Fibroblast of lung (primary cell): ENCODE results near the gene FRY. TPM values are rescaled to one million over a fixed set of nuclear protein-coding genes. Genes with fewer than 3 reads are reported as not detected.

Experiments used
- DNase-seq, 2 donors: peaks; one replicate each; pipeline versions ENCODE4 v3.0.0 to v3.0.0-alpha.2; 2010; ENCODE audit warnings: low read depth in 2 of 2
- H2AFZ ChIP-seq: 2 replicates; pipeline ENCODE4 v1.5.1; 2012; ENCODE audit warnings: low read length, control low read depth, inconsistent platforms
- H3K27ac ChIP-seq: 2 replicates; pipeline ENCODE4 v1.5.1; 2011; ENCODE audit warnings: low read length, control low read depth; ENCODE audit not compliant: insufficient read depth
- H3K27me3 ChIP-seq: 2 replicates; pipeline ENCODE4 v1.5.1; 2011; ENCODE audit warnings: mild to moderate bottlenecking, low read length; ENCODE audit not compliant: control insufficient read depth, insufficient read depth
- H3K36me3 ChIP-seq: 2 replicates; pipeline ENCODE4 v1.5.1; 2011; ENCODE audit warnings: low read length; ENCODE audit not compliant: control insufficient read depth, insufficient read depth
- H3K4me1 ChIP-seq: 2 replicates; pipeline ENCODE4 v1.5.1; 2011; ENCODE audit warnings: low read length; ENCODE audit not compliant: control insufficient read depth, insufficient read depth; ENCODE audit errors: extremely low read depth
- H3K4me2 ChIP-seq: 2 replicates; pipeline ENCODE4 v1.5.1; 2011; ENCODE audit warnings: low read length, control low read depth; ENCODE audit not compliant: insufficient read depth; ENCODE audit errors: extremely low read depth
- H3K4me3 ChIP-seq, 4 experiments: fragments of 200-600 bp in 1 of 4; sonication (generic) in 1 of 4; replicated peaks in 1 of 4; 2 replicates each; pipeline ENCODE4 v1.5.1; 2011 to 2016; ENCODE audit warnings: low read length in 4 of 4, low read depth in 3 of 4, mild to moderate bottlenecking in 3 of 4, control low read depth in 2 of 4, inconsistent platforms in 1 of 4, mixed read lengths in 1 of 4; ENCODE audit not compliant: insufficient read depth in 1 of 4; ENCODE audit errors: control extremely low read depth in 1 of 4
- H3K79me2 ChIP-seq: 2 replicates; pipeline ENCODE4 v1.5.1; 2012; ENCODE audit warnings: mild to moderate bottlenecking, low read length, inconsistent platforms; ENCODE audit not compliant: control insufficient read depth, insufficient read depth
- H3K9ac ChIP-seq: 2 replicates; pipeline ENCODE4 v1.5.1; 2011; ENCODE audit warnings: mild to moderate bottlenecking, low read length, control low read depth; ENCODE audit not compliant: insufficient read depth
- H3K9me3 ChIP-seq: 2 replicates; pipeline ENCODE4 v1.5.1; 2012; ENCODE audit warnings: low read depth, low read length; ENCODE audit not compliant: control insufficient read depth, insufficient read depth
- H4K20me1 ChIP-seq: 2 replicates; pipeline ENCODE4 v1.5.1; 2011; ENCODE audit warnings: low read length; ENCODE audit not compliant: control insufficient read depth, insufficient read depth; ENCODE audit errors: extremely low read depth
- CTCF ChIP-seq, 2 donors: IDR thresholded peaks in 1 of 2; conservative IDR thresholded peaks in 1 of 2; 1 replicate in 1 of 2; 2 replicates in 1 of 2; pipeline ENCODE4 v1.5.1; 2011 to 2012; ENCODE audit warnings: low read length in 2 of 2, control low read depth in 1 of 2, inconsistent platforms in 1 of 2, low read depth in 1 of 2, mild to moderate bottlenecking in 1 of 2
- EZH2 ChIP-seq: IDR thresholded peaks from 2 replicates; pipeline ENCODE4 v1.5.1; 2012; ENCODE audit warnings: low read length, control low read depth, mild to moderate bottlenecking; ENCODE audit errors: missing control alignments
- polyA plus RNA-seq, 2 donors: library from polyadenylated mRNA; depleted of rRNA in 1 of 2; stranded (reverse) in 1 of 2; unstranded in 1 of 2; fragments of >200 nt; gene quantifications; 2 replicates each; pipeline ENCODE4 v1.2.1, GENCODE V29; 2011 to 2012; ENCODE audit warnings: missing spikeins in 1 of 2
- total RNA-seq: library from RNA; depleted of rRNA; stranded (reverse); fragments of >200 nt; gene quantifications from 2 replicates; pipeline ENCODE4 v1.2.1, GENCODE V29; 2014

Gene FRY
- total and polyA plus RNA-seq, 2 donors (not counting 1 experiment from before 2014, with no cell fraction given): 8.8 to 18.3 TPM

GRCh38 chr13:32135056-32135390 is 103.4 kb downstream of the FRY start:
- peak overlapping the region; percentile 22 for H3K27ac ChIP-seq
- peak in 1 of 2 donors; percentile 41 for DNase-seq

GRCh38 chr13:32135655-32136054 is 104.1 kb downstream of the FRY start:
- peak; percentile 40 to 85 for DNase-seq
- Histone ChIP-seq H3K9me3 (no peaks in the 10 kb centered on the region), H3K79me2 (no peaks in the 10 kb centered on the region), H3K36me3 (no peaks in the 10 kb centered on the region), H3K27ac (peak overlapping the region; percentile 22), H3K4me3 (no peak overlapping the region), H3K4me1 (peaks cover 6% of the 10 kb centered on the region), H3K9ac (no peak overlapping the region), H4K20me1 (no peaks in the 10 kb centered on the region), H2AFZ (no peak overlapping the region), H3K4me2 (peak overlapping the region; percentile 13), H3K27me3 (no peaks in the 10 kb centered on the region)
- TF ChIP-seq CTCF (conservative IDR thresholded peaks at IDR 0.05 in 1 of 2, IDR thresholded peaks at IDR 0.05 in 1 of 2; ENCODE audit: low read depth in 1 of 2, low read length in 2 of 2) (no peak), EZH2 (no peak)

More at GRCh38 chr13:32135056-32135390, 103.4 kb downstream of the FRY start:
- no peaks in the 10 kb centered on the region for H3K36me3 ChIP-seq
- H3K4me1 ChIP-seq: peaks cover 6% of the 10 kb centered on the region
- no peaks in the 10 kb centered on the region for H3K9me3 ChIP-seq
- no peak overlapping the region for H2AFZ ChIP-seq
- TF ChIP-seq EZH2 (no peak), CTCF (conservative IDR thresholded peaks at IDR 0.05 in 1 of 2, IDR thresholded peaks at IDR 0.05 in 1 of 2; ENCODE audit: low read depth in 1 of 2, low read length in 2 of 2) (no peak)
- H4K20me1 ChIP-seq: no peaks in the 10 kb centered on the region
- H3K79me2 ChIP-seq: no peaks in the 10 kb centered on the region
- no peak overlapping the region for H3K4me3 ChIP-seq
- no peak overlapping the region for H3K9ac ChIP-seq
- peak overlapping the region; percentile 56 for H3K4me2 ChIP-seq
- H3K27me3 ChIP-seq: no peaks in the 10 kb centered on the region

GRCh38 chr13:32136061-32136460 is 104.5 kb downstream of the FRY start:
- TF ChIP-seq EZH2 (no peak), CTCF (conservative IDR thresholded peaks at IDR 0.05 in 1 of 2, IDR thresholded peaks at IDR 0.05 in 1 of 2; ENCODE audit: low read depth in 1 of 2, low read length in 2 of 2) (no peak)
- Histone ChIP-seq H2AFZ (no peak overlapping the region), H4K20me1 (no peaks in the 10 kb centered on the region), H3K27me3 (no peaks in the 10 kb centered on the region), H3K4me3 (no peak overlapping the region), H3K4me1 (peaks cover 6% of the 10 kb centered on the region), H3K4me2 (peak overlapping the region; percentile 13), H3K27ac (peak overlapping the region; percentile 22), H3K79me2 (no peaks in the 10 kb centered on the region), H3K9ac (no peak overlapping the region), H3K9me3 (no peaks in the 10 kb centered on the region), H3K36me3 (no peaks in the 10 kb centered on the region)
- peak in 1 of 2 donors; percentile 44 for DNase-seq
